HepG2 (cell line): ENCODE measurements around the gene RMI2. TPM values are rescaled to one million over a fixed set of nuclear protein-coding genes. Genes with fewer than 3 reads are reported as not detected.

Source experiments
- KMT2B ChIP-seq: IDR thresholded peaks from 2 replicates; pipeline ENCODE4 v1.6.1; 2016; ENCODE audit warnings: missing genetic modification reagents, missing compliant biosample characterization
- MAF1 ChIP-seq: sonication (generic); formaldehyde crosslinking; IDR thresholded peaks from 2 replicates; pipeline ENCODE4 v1.5.0; 2020; ENCODE audit warnings: missing genetic modification reagents, borderline replicate concordance
- MAZ ChIP-seq, 2 experiments: sonication (generic) in 1 of 2; formaldehyde crosslinking in 1 of 2; IDR thresholded peaks; 2 replicates each; pipeline versions ENCODE4 v1.5.0 to v1.6.1; 2012 to 2020; ENCODE audit warnings: low read depth in 2 of 2, mild to moderate bottlenecking in 2 of 2, borderline replicate concordance in 1 of 2, improper control_type of control experiment in 1 of 2, low read length in 1 of 2, missing genetic modification reagents in 1 of 2, moderate library complexity in 1 of 2
- NCOA1 ChIP-seq: sonication (generic); formaldehyde crosslinking; IDR thresholded peaks from 2 replicates; pipeline ENCODE4 v1.9.0; 2021; ENCODE audit warnings: missing genetic modification reagents
- RARA ChIP-seq: IDR thresholded peaks from 2 replicates; pipeline ENCODE4 v1.6.1; 2016; ENCODE audit warnings: missing genetic modification reagents, missing compliant biosample characterization
- SIX1 ChIP-seq: sonication (generic); formaldehyde crosslinking; IDR thresholded peaks from 2 replicates; pipeline ENCODE4 v1.4.0; 2020; ENCODE audit warnings: missing genetic modification reagents, borderline replicate concordance
- SMAD3 ChIP-seq: sonication (generic); formaldehyde crosslinking; IDR thresholded peaks from 2 replicates; pipeline ENCODE4 v1.4.0; 2020; ENCODE audit warnings: missing genetic modification reagents
- SNAPC2 ChIP-seq: sonication (generic); formaldehyde crosslinking; IDR thresholded peaks from 2 replicates; pipeline ENCODE4 v1.8.1; 2022; ENCODE audit warnings: mild to moderate bottlenecking, missing genetic modification reagents
- SOX13 ChIP-seq, 3 experiments: fragments of 450-650 bp in 1 of 3; sonication (generic) in 1 of 3; formaldehyde crosslinking in 1 of 3; IDR thresholded peaks in 2 of 3; conservative IDR thresholded peaks in 1 of 3; 2 replicates each; pipeline versions ENCODE4 v1.5.0 to v1.6.1; 2016 to 2020; ENCODE audit warnings: antibody characterized with exemption in 1 of 3, mild to moderate bottlenecking in 1 of 3, missing compliant biosample characterization in 1 of 3, missing genetic modification reagents in 1 of 3, moderate library complexity in 1 of 3
- SRSF9 ChIP-seq: fragments of 200-400 bp; formaldehyde crosslinking; IDR thresholded peaks from 2 replicates; pipeline ENCODE4 v1.6.1; 2018; ENCODE audit warnings: borderline replicate concordance, mild to moderate bottlenecking, low read depth, low read length; ENCODE audit not compliant: insufficient read depth, poor library complexity, severe bottlenecking
- ZNF180 ChIP-seq: sonication (generic); formaldehyde crosslinking; IDR thresholded peaks from 2 replicates; pipeline ENCODE4 v1.4.0; 2020; ENCODE audit warnings: low read depth, missing genetic modification reagents, borderline replicate concordance
- ZNF510 ChIP-seq: sonication (generic); formaldehyde crosslinking; IDR thresholded peaks from 2 replicates; pipeline ENCODE4 v1.4.0; 2020; ENCODE audit warnings: low read depth, mild to moderate bottlenecking, missing genetic modification reagents
- ZNF562 ChIP-seq: sonication (generic); formaldehyde crosslinking; IDR thresholded peaks from 2 replicates; pipeline ENCODE4 v1.8.0; 2022; ENCODE audit warnings: missing genetic modification reagents, borderline replicate concordance
- polyA plus RNA-seq, 8 experiments: library from polyadenylated mRNA; depleted of rRNA in 3 of 8; stranded (reverse) in 7 of 8; unstranded in 1 of 8; fragments of >200 nt; fragmentation: Illumina TruSeq in 4 of 8; extraction: Trizol in 4 of 8; gene quantifications; 2 replicates each; pipeline versions ENCODE4 v1.2.1 to v1.2.3, GENCODE V29; 2011 to 2016; ENCODE audit warnings: low read depth in 4 of 8, missing spikeins in 1 of 8, mixed read lengths in 1 of 8; ENCODE audit not compliant: insufficient read depth in 1 of 8
- total RNA-seq, 5 experiments: library from RNA; depleted of rRNA; stranded (reverse); fragments of >200 nt; fragmentation: Illumina TruSeq; extraction: Trizol; gene quantifications; 2 replicates each; pipeline ENCODE4 v1.2.3, GENCODE V29; 2016; ENCODE audit warnings: low read depth in 1 of 5
- TF ChIP-seq, protein P1 (sequence below): sonication (generic); formaldehyde crosslinking; IDR thresholded peaks from 2 replicates; pipeline ENCODE4 v1.9.0; 2021; ENCODE audit warnings: missing genetic modification reagents, mild to moderate bottlenecking, borderline replicate concordance
- TF ChIP-seq, protein P2 (sequence below): sonication (generic); formaldehyde crosslinking; IDR thresholded peaks from 2 replicates; pipeline ENCODE4 v1.4.0; 2020; ENCODE audit warnings: mild to moderate bottlenecking, low read depth, missing genetic modification reagents
- TF ChIP-seq, protein P3 (sequence below): sonication (generic); formaldehyde crosslinking; conservative IDR thresholded peaks from 2 replicates; pipeline ENCODE4 v1.8.1; 2023; ENCODE audit warnings: missing genetic modification reagents
- TF ChIP-seq, protein P4 (sequence below): sonication (generic); formaldehyde crosslinking; IDR thresholded peaks from 2 replicates; pipeline ENCODE4 v1.9.0; 2022; ENCODE audit warnings: missing genetic modification reagents, mild to moderate bottlenecking, borderline replicate concordance
- TF ChIP-seq, protein P5 (sequence below): sonication (generic); formaldehyde crosslinking; IDR thresholded peaks from 2 replicates; pipeline ENCODE4 v1.5.0; 2020; ENCODE audit warnings: mild to moderate bottlenecking, missing genetic modification reagents

The RMI2 gene
- total and polyA plus RNA-seq, 2 of the 13 experiments (the other 11 are each of a cell fraction or from before 2014, with no cell fraction given) = 24.5 to 55.7 TPM

DNA sequence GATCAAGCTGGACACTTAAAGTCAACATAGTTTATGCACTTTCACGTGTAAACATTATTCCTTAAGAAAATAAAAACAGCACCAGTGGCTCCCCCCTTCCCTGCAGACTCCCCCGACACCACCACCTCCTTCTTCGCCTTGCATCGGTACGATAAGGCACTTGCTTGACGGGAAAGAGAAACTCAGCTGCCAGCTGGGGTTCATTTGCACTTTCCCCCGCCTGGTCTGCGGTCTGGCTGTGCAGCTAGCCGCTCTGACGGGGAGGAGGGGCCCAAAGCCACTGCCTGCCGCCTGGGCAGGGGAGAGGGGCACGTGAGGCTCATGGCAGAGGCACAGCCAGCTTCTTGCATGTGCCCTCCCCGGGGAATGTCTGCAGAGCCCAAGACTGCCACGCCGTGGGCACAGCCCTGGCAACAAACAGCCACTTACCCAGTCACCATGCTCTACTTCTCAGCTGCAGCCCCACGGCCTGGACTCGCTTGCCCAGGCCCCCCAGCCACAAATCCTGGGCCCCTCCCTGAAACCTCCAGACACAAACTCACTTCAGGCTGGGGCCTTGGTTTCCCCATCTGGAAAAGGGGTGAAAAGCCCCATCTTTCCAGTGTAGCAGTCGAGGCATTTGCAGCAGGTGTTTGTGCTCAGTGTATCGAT is 47.6 kb upstream of the RMI2 start (continued):
- TF ChIP-seq RARA (CRISPR knock-in tag) = peak; percentile 67
- TF ChIP-seq, protein P1, sequence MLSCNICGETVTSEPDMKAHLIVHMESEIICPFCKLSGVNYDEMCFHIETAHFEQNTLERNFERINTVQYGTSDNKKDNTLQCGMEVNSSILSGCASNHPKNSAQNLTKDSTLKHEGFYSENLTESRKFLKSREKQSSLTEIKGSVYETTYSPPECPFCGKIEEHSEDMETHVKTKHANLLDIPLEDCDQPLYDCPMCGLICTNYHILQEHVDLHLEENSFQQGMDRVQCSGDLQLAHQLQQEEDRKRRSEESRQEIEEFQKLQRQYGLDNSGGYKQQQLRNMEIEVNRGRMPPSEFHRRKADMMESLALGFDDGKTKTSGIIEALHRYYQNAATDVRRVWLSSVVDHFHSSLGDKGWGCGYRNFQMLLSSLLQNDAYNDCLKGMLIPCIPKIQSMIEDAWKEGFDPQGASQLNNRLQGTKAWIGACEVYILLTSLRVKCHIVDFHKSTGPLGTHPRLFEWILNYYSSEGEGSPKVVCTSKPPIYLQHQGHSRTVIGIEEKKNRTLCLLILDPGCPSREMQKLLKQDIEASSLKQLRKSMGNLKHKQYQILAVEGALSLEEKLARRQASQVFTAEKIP (CRISPR knock-in tag) = no peak
- no peak for TF ChIP-seq ZNF180
- TF ChIP-seq, protein P2, sequence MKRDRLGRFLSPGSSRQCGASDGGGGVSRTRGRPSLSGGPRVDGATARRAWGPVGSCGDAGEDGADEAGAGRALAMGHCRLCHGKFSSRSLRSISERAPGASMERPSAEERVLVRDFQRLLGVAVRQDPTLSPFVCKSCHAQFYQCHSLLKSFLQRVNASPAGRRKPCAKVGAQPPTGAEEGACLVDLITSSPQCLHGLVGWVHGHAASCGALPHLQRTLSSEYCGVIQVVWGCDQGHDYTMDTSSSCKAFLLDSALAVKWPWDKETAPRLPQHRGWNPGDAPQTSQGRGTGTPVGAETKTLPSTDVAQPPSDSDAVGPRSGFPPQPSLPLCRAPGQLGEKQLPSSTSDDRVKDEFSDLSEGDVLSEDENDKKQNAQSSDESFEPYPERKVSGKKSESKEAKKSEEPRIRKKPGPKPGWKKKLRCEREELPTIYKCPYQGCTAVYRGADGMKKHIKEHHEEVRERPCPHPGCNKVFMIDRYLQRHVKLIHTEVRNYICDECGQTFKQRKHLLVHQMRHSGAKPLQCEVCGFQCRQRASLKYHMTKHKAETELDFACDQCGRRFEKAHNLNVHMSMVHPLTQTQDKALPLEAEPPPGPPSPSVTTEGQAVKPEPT = peak; percentile 81; the same call in 1 of the 2 replicates
- no peak for TF ChIP-seq MAZ (IDR thresholded peaks at IDR 0.05; ENCODE audit: borderline replicate concordance, low read depth, low read length)
- peak; percentile 84 for TF ChIP-seq MAZ (CRISPR knock-in tag; IDR thresholded peaks at IDR 0.05; ENCODE audit: low read depth)
- TF ChIP-seq NCOA1 (CRISPR knock-in tag) = no peak
- TF ChIP-seq SNAPC2 (CRISPR knock-in tag) = no peak
- TF ChIP-seq, protein P3, sequence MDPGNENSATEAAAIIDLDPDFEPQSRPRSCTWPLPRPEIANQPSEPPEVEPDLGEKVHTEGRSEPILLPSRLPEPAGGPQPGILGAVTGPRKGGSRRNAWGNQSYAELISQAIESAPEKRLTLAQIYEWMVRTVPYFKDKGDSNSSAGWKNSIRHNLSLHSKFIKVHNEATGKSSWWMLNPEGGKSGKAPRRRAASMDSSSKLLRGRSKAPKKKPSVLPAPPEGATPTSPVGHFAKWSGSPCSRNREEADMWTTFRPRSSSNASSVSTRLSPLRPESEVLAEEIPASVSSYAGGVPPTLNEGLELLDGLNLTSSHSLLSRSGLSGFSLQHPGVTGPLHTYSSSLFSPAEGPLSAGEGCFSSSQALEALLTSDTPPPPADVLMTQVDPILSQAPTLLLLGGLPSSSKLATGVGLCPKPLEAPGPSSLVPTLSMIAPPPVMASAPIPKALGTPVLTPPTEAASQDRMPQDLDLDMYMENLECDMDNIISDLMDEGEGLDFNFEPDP (CRISPR knock-in tag) = peak; percentile 8; the same call in 1 of the 2 replicates
- TF ChIP-seq SIX1 (CRISPR knock-in tag) = no peak; the same call in 1 of the 2 replicates
- TF ChIP-seq SMAD3 (CRISPR knock-in tag) = no peak
- TF ChIP-seq SOX13 (IDR thresholded peaks at IDR 0.05) = no peak
- TF ChIP-seq SOX13 (CRISPR knock-in tag; conservative IDR thresholded peaks at IDR 0.05 in 1 of 2, IDR thresholded peaks at IDR 0.05 in 1 of 2) = peak in 1 of 2 experiments; percentile 60; a peak in 2 of 4 replicates
- TF ChIP-seq ZNF562 (CRISPR knock-in tag) = no peak
- TF ChIP-seq, protein P4, sequence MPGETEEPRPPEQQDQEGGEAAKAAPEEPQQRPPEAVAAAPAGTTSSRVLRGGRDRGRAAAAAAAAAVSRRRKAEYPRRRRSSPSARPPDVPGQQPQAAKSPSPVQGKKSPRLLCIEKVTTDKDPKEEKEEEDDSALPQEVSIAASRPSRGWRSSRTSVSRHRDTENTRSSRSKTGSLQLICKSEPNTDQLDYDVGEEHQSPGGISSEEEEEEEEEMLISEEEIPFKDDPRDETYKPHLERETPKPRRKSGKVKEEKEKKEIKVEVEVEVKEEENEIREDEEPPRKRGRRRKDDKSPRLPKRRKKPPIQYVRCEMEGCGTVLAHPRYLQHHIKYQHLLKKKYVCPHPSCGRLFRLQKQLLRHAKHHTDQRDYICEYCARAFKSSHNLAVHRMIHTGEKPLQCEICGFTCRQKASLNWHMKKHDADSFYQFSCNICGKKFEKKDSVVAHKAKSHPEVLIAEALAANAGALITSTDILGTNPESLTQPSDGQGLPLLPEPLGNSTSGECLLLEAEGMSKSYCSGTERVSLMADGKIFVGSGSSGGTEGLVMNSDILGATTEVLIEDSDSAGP (CRISPR knock-in tag) = peak; percentile 86
- TF ChIP-seq MAF1 (CRISPR knock-in tag) = 0 out of 2 replicates have a peak, but pooled peaks have one; percentile 32
- 0 out of 2 replicates have a peak, but pooled peaks have one; percentile 9 for TF ChIP-seq KMT2B (CRISPR knock-in tag)
- no peak for TF ChIP-seq ZNF510
- TF ChIP-seq, protein P5, sequence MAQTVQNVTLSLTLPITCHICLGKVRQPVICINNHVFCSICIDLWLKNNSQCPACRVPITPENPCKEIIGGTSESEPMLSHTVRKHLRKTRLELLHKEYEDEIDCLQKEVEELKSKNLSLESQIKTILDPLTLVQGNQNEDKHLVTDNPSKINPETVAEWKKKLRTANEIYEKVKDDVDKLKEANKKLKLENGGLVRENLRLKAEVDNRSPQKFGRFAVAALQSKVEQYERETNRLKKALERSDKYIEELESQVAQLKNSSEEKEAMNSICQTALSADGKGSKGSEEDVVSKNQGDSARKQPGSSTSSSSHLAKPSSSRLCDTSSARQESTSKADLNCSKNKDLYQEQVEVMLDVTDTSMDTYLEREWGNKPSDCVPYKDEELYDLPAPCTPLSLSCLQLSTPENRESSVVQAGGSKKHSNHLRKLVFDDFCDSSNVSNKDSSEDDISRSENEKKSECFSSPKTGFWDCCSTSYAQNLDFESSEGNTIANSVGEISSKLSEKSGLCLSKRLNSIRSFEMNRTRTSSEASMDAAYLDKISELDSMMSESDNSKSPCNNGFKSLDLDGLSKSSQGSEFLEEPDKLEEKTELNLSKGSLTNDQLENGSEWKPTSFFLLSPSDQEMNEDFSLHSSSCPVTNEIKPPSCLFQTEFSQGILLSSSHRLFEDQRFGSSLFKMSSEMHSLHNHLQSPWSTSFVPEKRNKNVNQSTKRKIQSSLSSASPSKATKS (CRISPR knock-in tag) = no peak; the same call in 1 of the 2 replicates
- no peak for TF ChIP-seq SRSF9
